GM21737 (cell line): ENCODE data around the gene UBASH3A.

Experiments used
- ATAC-seq: cut with Tn5 transposase; IDR thresholded peaks from one replicate; pipeline ENCODE4 v1.9.1; 2021; ENCODE audit warnings: mild to moderate bottlenecking, moderate library complexity; ENCODE audit not compliant: unreplicated experiment

The UBASH3A gene

GRCh38 chr21:42429021-42429420 is 25.3 kb downstream of the UBASH3A start:
- no peak for ATAC-seq

- ATAC-seq: no peak
These were observed 26.2 kb downstream of the UBASH3A start for GRCh38 chr21:42429856-42430255.

- no peak for ATAC-seq
These were observed 26.8 kb downstream of the UBASH3A start for GRCh38 chr21:42430521-42430920.

- no peak for ATAC-seq
These were observed 27.5 kb downstream of the UBASH3A start for GRCh38 chr21:42431196-42431595.

- ATAC-seq: no peak
These were observed 29.0 kb downstream of the UBASH3A start for GRCh38 chr21:42432695-42433094.

GRCh38 chr21:42433946-42434551 is 30.3 kb downstream of the UBASH3A start:
- ATAC-seq: no peak

- ATAC-seq: no peak
These were observed 31.2 kb downstream of the UBASH3A start for GRCh38 chr21:42434884-42435283.

GRCh38 chr21:42435401-42435800 is 31.7 kb downstream of the UBASH3A start:
- no peak for ATAC-seq

GRCh38 chr21:42435833-42436232 is 32.1 kb downstream of the UBASH3A start:
- no peak for ATAC-seq

- ATAC-seq: no peak
These were observed 33.2 kb downstream of the UBASH3A start for GRCh38 chr21:42436914-42437313.

- ATAC-seq: no peak
These were observed 34.1 kb downstream of the UBASH3A start for GRCh38 chr21:42437786-42438185.

GRCh38 chr21:42438316-42439205 is 34.9 kb downstream of the UBASH3A start:
- ATAC-seq: no peak

GRCh38 chr21:42439284-42440186 is 35.8 kb downstream of the UBASH3A start:
- no peak for ATAC-seq

- ATAC-seq: peak; percentile 62
These were observed 36.6 kb downstream of the UBASH3A start for GRCh38 chr21:42440187-42440792.

GRCh38 chr21:42441963-42442362 is 38.3 kb downstream of the UBASH3A start:
- ATAC-seq: no peak

GRCh38 chr21:42443181-42443785 is 39.6 kb downstream of the UBASH3A start:
- ATAC-seq: no peak

- ATAC-seq: no peak
These were observed 40.4 kb downstream of the UBASH3A start for GRCh38 chr21:42443876-42444744.

GRCh38 chr21:42444745-42445059 is 41.0 kb downstream of the UBASH3A start:
- no peak for ATAC-seq

GRCh38 chr21:42445311-42445710 is 41.6 kb downstream of the UBASH3A start:
- ATAC-seq: no peak

GRCh38 chr21:42446531-42446930 is 42.8 kb downstream of the UBASH3A start:
- ATAC-seq: no peak
